ENCODE measurements around the gene AGT.
"Not testable (repeated sequence)": the region's sequence is repeated elsewhere in the genome, so short reads cannot be mapped to it uniquely, and the experiment has no call there.

The AGT gene

GRCh38 chr1:230707732-230708630 is 5.9 kb downstream of the AGT start:
- no peak for DNase-seq (ENCODE audit: low read depth in 2 of 2)

- no peak for DNase-seq (ENCODE audit: low read depth in 2 of 2)
These were observed 6.8 kb downstream of the AGT start for GRCh38 chr1:230706887-230707731.

GRCh38 chr1:230706020-230706699 is 7.8 kb downstream of the AGT start:
- DNase-seq (ENCODE audit: low read depth in 2 of 2), result no peak

GRCh38 chr1:230705289-230706019 is 8.5 kb downstream of the AGT start:
- no peak for DNase-seq (ENCODE audit: low read depth in 2 of 2)

GRCh38 chr1:230704830-230705229 is 9.1 kb downstream of the AGT start:
- no peak for DNase-seq (ENCODE audit: low read depth in 2 of 2)

GRCh38 chr1:230703679-230704385 is 10.1 kb downstream of the AGT start:
- DNase-seq (ENCODE audit: low read depth in 2 of 2), result no peak

GRCh38 chr1:230702934-230703678 is 10.8 kb downstream of the AGT start:
- no peak for DNase-seq (ENCODE audit: low read depth in 2 of 2)

- DNase-seq (ENCODE audit: low read depth in 2 of 2), result no peak
These were observed 11.8 kb downstream of the AGT start for GRCh38 chr1:230701895-230702768.

- no peak for DNase-seq (ENCODE audit: low read depth in 2 of 2)
These were observed 12.5 kb downstream of the AGT start for GRCh38 chr1:230701434-230701833.

GRCh38 chr1:230700132-230700531 is 13.8 kb downstream of the AGT start:
- DNase-seq (ENCODE audit: low read depth in 2 of 2), result no peak

- no peak for DNase-seq (ENCODE audit: low read depth in 2 of 2)
These were observed 14.2 kb downstream of the AGT start for GRCh38 chr1:230699716-230700115.

- not testable (repeated sequence) for DNase-seq (ENCODE audit: low read depth in 2 of 2)
These were observed 15.0 kb downstream of the AGT start for GRCh38 chr1:230698964-230699363.

GRCh38 chr1:230698130-230698529 is 15.8 kb downstream of the AGT start:
- DNase-seq (ENCODE audit: low read depth in 2 of 2), result no peak

GRCh38 chr1:230696722-230697437 is 17.0 kb downstream of the AGT start:
- no peak for DNase-seq (ENCODE audit: low read depth in 2 of 2)

GRCh38 chr1:230696218-230696617 is 17.7 kb downstream of the AGT start:
- no peak for DNase-seq (ENCODE audit: low read depth in 2 of 2)

- DNase-seq (ENCODE audit: low read depth in 2 of 2), result no peak
These were observed 18.9 kb downstream of the AGT start for GRCh38 chr1:230694991-230695390.

- DNase-seq (ENCODE audit: low read depth in 2 of 2), result no peak
These were observed 19.5 kb downstream of the AGT start for GRCh38 chr1:230694464-230694863.

GRCh38 chr1:230693777-230694176 is 20.1 kb downstream of the AGT start:
- no peak for DNase-seq (ENCODE audit: low read depth in 2 of 2)
